Measurements from ENCODE around the gene PPP2R3B.

Gene PPP2R3B

DNA sequence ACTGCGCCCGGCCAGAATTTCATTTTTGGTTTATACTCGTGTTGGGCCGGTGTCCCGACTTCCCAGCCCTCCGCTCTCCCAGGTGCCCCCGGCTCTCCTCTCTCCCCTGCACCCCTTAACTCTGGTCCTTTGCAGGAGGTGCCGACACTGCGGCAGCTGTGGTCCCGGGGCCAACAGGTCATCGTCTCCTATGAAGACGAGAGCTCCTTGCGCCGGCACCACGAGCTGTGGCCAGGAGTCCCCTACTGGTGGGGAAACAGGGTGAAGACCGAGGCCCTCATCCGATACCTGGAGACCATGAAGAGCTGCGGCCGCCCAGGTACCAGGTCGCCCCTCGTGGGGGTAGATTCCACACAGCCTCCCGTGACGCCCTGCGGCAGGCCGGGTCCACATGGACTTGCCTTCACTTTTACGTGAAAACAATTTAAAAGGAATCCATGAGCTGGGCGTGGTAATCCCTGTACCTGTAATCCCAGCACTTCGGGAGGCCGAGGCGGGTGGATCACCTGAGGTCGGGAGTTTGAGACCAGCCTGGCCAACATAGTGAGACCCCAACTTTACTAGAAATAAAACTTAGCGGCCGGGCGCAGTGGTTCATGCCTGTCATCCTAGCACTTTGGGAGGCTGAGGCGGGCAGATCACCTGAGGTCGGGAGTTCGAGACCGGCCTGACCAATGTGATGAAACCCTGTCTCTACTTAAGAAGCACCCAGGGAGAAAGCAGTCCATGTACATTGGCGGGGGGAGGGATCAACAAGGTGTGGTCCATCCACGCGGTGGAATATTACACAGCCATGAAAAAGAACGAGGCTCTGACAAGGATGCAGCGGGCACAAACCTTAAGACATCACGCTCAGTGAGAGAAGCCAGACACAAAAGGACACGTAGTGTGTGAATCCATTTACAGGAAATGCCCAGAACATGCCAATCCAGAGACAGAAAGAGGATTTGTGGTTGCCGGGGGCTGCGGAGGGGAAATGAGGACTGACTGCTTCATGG, 93.5 kb downstream of the PPP2R3B start:
- peak; percentile 14 for DNase-seq

DNA sequence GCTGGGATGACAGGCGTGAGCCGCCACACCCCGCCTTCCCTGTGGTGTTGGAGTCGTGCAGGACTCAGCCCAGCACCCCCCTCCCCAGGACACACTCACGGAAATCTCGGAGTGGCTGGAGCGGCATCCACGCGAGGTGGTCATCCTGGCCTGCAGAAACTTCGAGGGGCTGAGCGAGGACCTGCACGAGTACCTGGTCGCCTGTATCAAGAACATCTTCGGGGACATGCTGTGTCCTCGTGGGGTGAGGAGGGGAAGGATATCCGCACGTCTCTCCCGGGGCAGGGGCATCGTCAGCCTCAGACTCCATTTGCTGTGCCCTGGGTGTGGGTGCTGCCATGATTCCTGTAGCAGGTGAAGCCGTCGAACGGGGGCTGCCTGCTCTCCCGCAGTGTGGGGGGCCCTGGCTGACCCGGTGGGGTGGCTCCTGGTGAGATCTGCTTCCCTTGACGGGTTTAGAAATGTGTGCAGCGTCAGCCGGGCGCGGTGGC, 95.3 kb downstream of the PPP2R3B start:
- peak; percentile 8 for DNase-seq

GRCh38 chrX:290476-291166, 96.1 kb downstream of the PPP2R3B start:
- DNase-seq, result peak; percentile 12

DNA sequence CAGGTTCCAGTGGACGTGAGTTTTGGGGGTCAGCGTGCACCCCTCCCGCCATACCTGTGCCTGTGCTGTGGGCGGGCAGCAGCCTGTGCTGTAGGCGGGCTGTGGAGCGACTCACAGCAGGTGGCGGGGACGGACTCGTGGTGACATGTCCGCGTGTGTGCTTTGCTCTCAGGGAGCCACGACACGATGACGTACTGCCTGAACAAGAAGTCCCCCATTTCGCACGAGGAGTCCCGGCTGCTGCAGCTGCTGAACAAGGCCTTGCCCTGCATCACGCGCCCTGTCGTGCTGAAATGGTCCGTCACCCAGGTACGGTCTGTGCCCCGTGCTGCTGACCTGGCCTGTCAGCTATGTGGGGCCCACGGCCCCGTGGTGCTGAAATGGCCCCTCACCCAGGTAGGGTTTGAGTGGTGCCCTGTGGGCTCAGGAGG, 98.1 kb downstream of the PPP2R3B start:
- peak; percentile 15 for DNase-seq

GRCh38 chrX:287670-288069, 99.0 kb downstream of the PPP2R3B start:
- peak; percentile 7 for DNase-seq

DNA sequence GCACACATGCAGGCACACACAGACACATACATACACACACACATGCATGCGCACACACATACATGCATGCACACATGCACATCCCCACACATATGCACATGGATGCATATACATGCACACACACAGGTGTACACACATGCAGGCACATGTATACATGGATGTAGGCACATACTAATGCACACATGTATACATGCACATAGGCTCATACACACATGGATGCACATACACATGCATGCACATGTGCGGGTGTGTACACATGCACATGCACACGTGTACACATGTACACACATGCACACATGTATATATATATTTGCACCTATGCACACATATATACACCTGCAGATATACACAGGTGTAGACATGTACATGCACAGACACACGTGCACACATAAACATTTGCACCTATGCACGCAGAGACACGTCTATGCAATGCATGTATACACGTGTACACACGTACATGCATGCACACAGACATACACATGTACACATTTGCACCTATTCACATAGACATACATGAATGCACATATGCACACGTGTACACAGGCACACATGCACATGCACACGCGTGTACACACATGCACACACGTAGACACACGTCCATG, 101.5 kb downstream of the PPP2R3B start:
- DNase-seq, result peak; percentile 5

Data from CD4-positive, alpha-beta T cell treated with Interleukin-15 for 1 hour (primary cell).